Measurements from ENCODE around the gene ZBTB3.

ZBTB3 gene

DNA sequence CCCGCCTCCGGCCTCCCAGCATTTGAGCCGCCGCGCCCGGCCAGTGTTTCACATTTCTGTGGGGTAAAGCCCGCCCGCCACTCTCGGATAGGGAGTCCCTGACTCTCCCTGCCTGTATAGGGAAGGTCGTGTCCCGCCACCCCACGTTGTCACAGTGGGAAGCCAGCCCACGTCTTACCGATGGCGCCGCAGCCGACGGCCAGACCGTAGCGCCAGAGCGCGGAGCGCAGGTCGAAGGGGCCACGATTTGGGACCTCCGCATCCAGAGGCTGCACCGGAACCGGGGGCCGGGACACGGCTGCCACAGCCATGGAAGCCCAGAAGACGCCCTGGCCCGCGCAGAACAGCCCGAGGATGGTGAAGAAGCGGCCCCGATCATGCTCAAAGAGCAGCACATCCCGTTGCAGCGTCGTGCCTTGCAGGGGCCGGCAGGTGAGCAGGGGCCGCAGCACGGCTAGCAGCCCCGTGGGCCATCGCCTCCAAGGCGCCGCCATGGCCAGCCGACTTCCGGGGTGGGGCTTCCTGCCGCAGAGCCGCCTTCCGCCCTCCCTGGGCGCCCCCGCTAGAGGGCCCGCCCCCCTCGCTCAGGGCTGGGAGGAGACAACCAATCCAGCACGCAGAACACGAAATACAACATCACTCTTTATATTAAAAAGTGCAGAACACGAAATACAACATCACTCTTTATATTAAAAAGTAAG, 37.7 kb upstream of the ZBTB3 start, which contains the start of gene TMEM223:
TMEM223 (minus strand) TSS at position 506 of the 701 bp plus-strand sequence; CDS start at position 494, 12 bp downstream.
- DNase-seq (ENCODE audit: low read depth), result peak; percentile 60
- TF ChIP-seq, protein P1, sequence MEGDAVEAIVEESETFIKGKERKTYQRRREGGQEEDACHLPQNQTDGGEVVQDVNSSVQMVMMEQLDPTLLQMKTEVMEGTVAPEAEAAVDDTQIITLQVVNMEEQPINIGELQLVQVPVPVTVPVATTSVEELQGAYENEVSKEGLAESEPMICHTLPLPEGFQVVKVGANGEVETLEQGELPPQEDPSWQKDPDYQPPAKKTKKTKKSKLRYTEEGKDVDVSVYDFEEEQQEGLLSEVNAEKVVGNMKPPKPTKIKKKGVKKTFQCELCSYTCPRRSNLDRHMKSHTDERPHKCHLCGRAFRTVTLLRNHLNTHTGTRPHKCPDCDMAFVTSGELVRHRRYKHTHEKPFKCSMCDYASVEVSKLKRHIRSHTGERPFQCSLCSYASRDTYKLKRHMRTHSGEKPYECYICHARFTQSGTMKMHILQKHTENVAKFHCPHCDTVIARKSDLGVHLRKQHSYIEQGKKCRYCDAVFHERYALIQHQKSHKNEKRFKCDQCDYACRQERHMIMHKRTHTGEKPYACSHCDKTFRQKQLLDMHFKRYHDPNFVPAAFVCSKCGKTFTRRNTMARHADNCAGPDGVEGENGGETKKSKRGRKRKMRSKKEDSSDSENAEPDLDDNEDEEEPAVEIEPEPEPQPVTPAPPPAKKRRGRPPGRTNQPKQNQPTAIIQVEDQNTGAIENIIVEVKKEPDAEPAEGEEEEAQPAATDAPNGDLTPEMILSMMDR (conservative IDR thresholded peaks at IDR 0.05; ENCODE audit: control insufficient read depth, insufficient read depth, low read depth, low read length), result no peak
- peak within 1 kb of the TSS; percentile 83 for H3K4me3 ChIP-seq (ENCODE audit: control insufficient read depth, low read depth, low read length)

DNA sequence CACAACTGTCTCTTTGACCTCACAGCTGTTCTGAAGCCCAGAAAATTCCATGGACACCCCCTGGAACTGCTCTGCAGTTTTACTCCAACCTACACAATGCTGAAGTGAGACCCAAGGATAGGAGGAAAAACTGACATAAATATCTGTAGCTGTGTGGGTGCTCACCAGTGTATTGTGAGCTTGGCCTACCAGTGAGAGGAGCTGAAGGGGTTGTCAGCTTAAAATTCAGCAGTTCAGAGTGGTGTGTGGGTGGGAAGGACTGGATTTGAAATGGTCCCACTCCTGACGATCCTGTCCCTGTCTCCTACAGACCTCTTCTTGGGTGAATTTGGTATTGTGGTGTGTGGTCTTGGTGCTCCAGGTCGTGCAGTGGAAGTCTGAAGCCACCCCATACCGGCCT, 35.6 kb upstream of the ZBTB3 start:
- DNase-seq (ENCODE audit: low read depth), result no peak
- TF ChIP-seq, protein P1 (conservative IDR thresholded peaks at IDR 0.05; ENCODE audit: control insufficient read depth, insufficient read depth, low read depth, low read length), result no peak
- no peak overlapping the region for H3K4me3 ChIP-seq (ENCODE audit: control insufficient read depth, low read depth, low read length)

DNA sequence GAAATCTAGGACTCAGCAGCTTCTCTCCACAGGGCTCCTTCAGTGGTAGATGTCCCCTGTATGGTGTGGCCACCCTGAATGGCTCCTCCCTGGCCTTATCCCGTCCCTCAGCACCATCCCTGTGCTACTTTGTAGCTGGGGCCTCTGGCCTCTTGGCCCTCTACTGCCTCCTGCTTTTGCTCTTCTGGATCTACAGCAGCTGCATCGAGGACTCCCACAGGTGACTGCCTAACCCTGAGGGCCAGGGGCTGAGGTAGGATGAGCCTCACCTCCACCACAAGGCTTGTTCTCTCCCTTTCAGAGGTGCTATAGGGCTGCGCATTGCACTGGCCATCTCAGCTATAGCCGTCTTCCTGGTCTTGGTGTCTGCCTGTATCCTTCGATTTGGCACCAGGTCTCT, 35.0 kb upstream of the ZBTB3 start:
- DNase-seq (ENCODE audit: low read depth), result no peak
- TF ChIP-seq, protein P1 (conservative IDR thresholded peaks at IDR 0.05; ENCODE audit: control insufficient read depth, insufficient read depth, low read depth, low read length), result no peak
- no peak overlapping the region for H3K4me3 ChIP-seq (ENCODE audit: control insufficient read depth, low read depth, low read length)

DNA sequence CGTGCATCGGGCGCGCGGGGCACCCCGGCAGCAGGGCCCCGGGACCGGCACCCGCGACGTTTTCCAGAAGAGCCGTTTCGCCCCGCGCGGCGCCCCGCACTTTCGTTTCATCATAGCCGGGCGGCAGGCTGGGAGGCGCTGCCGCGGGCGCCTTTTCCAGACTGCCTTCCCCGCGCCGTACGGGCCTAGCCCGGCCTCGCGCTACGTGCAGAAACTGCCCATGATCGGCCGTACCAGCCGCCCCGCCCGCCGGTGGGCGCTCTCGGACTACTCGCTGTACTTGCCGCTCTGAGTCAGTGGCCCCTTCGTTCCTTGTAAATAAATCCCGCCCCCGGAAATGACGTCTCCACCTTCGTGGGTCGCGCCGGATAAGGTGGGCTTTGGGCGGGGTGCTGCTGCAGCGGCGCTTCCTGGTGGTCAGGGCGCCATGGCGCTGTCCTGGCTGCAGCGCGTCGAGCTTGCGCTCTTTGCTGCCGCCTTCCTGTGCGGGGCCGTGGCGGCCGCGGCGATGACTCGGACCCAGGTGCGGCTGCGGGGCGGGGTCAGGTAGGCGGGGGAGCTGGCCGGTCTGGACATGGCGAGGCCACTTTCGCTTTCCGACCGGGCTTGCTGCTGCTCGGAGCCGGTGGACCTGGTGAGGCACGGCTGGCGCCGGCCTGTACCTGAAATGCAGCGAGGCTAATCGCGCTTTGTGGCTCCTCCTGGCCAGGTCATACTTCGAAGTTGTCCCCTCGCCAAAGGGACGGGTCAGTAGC, 33.2 kb upstream of the ZBTB3 start, which contains the start of gene TMEM179B:
TMEM179B (plus strand) TSS at position 398 of the 755 bp plus-strand sequence; CDS start at position 428, 30 bp downstream.
- TF ChIP-seq, protein P1 (conservative IDR thresholded peaks at IDR 0.05; ENCODE audit: control insufficient read depth, insufficient read depth, low read depth, low read length), result peak; percentile 40
- peak; percentile 97 for DNase-seq (ENCODE audit: low read depth)
- peak within 1 kb of the TSS; percentile 93 for H3K4me3 ChIP-seq (ENCODE audit: control insufficient read depth, low read depth, low read length)

DNA sequence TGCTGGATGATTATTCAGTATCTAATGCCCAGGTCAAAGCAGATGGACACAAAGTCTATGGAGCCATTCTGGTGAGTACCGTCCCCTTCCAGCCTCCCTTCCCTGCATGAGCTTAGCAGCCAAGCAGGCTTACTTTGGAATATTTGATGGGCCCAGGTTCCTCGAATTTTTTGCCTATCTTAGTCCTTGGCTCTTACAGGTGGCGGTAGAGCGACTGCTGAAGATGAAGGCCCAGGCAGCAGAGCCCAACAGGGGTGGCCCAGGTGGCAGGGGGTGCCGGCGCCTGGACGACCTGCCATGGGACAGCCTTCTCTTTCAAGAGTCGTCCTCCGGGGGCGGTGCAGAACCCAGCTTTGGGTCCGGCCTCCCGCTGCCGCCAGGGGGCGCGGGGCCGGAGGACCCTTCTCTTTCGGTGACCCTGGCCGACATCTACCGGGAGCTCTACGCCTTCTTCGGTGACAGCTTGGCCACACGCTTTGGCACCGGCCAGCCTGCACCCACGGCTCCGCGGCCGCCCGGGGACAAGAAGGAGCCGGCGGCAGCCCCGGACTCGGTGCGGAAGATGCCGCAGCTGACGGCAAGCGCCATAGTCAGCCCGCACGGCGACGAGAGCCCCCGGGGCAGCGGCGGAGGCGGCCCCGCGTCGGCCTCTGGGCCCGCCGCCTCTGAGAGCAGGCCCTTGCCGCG, 32.5 kb upstream of the ZBTB3 start:
- H3K4me3 ChIP-seq (ENCODE audit: control insufficient read depth, low read depth, low read length), result peak overlapping the region; percentile 93
- TF ChIP-seq, protein P1 (conservative IDR thresholded peaks at IDR 0.05; ENCODE audit: control insufficient read depth, insufficient read depth, low read depth, low read length), result peak; percentile 90
- DNase-seq (ENCODE audit: low read depth), result peak; percentile 68

DNA sequence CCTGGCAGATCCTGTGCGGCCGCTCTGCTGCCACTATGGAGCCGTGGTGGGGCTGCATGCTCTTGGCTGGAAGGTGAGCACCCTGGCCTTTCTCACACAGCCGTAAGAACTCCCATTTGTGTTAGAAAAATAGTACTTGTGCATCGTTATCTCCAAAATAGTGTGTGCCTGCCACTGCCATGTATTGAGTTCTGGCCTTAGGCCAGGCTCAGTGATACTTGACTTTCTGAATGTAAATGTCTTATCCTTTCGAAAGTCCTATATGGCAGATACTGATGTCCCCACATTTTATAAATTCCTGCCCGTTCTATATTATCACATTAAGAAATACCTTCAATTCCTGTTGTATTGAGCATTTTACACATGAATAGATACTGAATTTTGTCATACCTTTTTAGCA, 28.8 kb upstream of the ZBTB3 start:
- no peak for DNase-seq (ENCODE audit: low read depth)
- no peak overlapping the region for H3K4me3 ChIP-seq (ENCODE audit: control insufficient read depth, low read depth, low read length)

More for the DNA sequence above, 28.8 kb upstream of the ZBTB3 start:
- TF ChIP-seq, protein P1 (conservative IDR thresholded peaks at IDR 0.05; ENCODE audit: control insufficient read depth, insufficient read depth, low read depth, low read length), result no peak
